Kidney (tissue), 14 donors: ENCODE results near the gene MYO10. TPM values are rescaled to one million over a fixed set of nuclear protein-coding genes. Genes with fewer than 3 reads are reported as not detected.

ENCODE experiments used
- DNase-seq, 5 donors: peaks; one replicate each; pipeline ENCODE4 v3.0.0-alpha.2; 2013 to 2020
- FAIRE-seq: peaks from 2 replicates; lab custom pipeline; 2012; peaks lifted over from hg19 to GRCh38; lab: Jason Lieb, UNC
- H3K27ac ChIP-seq, 2 donors: one replicate each; pipeline ENCODE4 v1.7.0; 2013; ENCODE audit warnings: low read depth in 2 of 2, low read length in 2 of 2, inconsistent platforms in 1 of 2
- H3K27me3 ChIP-seq: one replicate; pipeline ENCODE4 v1.7.1; 2013; ENCODE audit warnings: low read length, inconsistent platforms; ENCODE audit not compliant: control insufficient read depth, insufficient read depth
- H3K36me3 ChIP-seq, 3 donors: one replicate each; pipeline versions ENCODE4 v1.7.0 to v1.7.1; 2013; ENCODE audit warnings: low read length in 3 of 3, control low read depth in 1 of 3, inconsistent platforms in 1 of 3; ENCODE audit not compliant: insufficient read depth in 3 of 3, control insufficient read depth in 2 of 3
- H3K4me1 ChIP-seq, 3 donors: one replicate each; pipeline versions ENCODE4 v1.7.0 to v1.7.1; 2013; ENCODE audit warnings: low read length in 3 of 3, inconsistent platforms in 1 of 3, low read depth in 1 of 3; ENCODE audit not compliant: control insufficient read depth in 2 of 3, insufficient read depth in 2 of 3
- H3K4me3 ChIP-seq, 3 donors: one replicate each; pipeline versions ENCODE4 v1.7.0 to v1.8.1; 2013; ENCODE audit warnings: low read length in 3 of 3, control low read depth in 1 of 3, inconsistent platforms in 1 of 3
- H3K9ac ChIP-seq, 3 donors: one replicate each; pipeline versions ENCODE4 v1.7.0 to v1.7.1; 2013; ENCODE audit warnings: low read length in 3 of 3, control low read depth in 1 of 3, inconsistent platforms in 1 of 3
- H3K9me3 ChIP-seq, 3 donors: one replicate each; pipeline versions ENCODE4 v1.7.0 to v1.7.1; 2013; ENCODE audit warnings: low read length in 3 of 3, control low read depth in 1 of 3, inconsistent platforms in 1 of 3; ENCODE audit not compliant: control insufficient read depth in 2 of 3, insufficient read depth in 1 of 3
- CTCF ChIP-seq: IDR thresholded peaks from 3 replicates; pipeline ENCODE4 v1.5.1; 2012; ENCODE audit warnings: mild to moderate bottlenecking, moderate library complexity, borderline replicate concordance; ENCODE audit not compliant: insufficient read depth; ENCODE audit errors: extremely low read depth
- intact Hi-C: fragments of 100-400 bp; cut with DNase I; formaldehyde crosslinking; loops from one replicate; pipeline ENCODE4 v1.11.1; 2022
- polyA plus RNA-seq: library from polyadenylated mRNA; stranded (reverse); fragments of 350-450 nt; fragmentation: Illumina TruSeq; extraction: RNeasy Lipid Tissue Mini Kit (QIAGEN cat#74804); gene quantifications from one replicate; pipeline ENCODE4 v1.2.3, GENCODE V29; 2014; ENCODE audit warnings: low read depth, low replicate concordance; ENCODE audit not compliant: insufficient read depth
- total RNA-seq: library from RNA; stranded (reverse); fragmentation: NEBNext Ultra II Directional; extraction: Animal tissue kit (Norgen Biotek cat#: 25700); gene quantifications from one replicate; pipeline ENCODE4 v1.2.1, GENCODE V29; 2021
- donor health status: control.
- donor health status: control.
- donor health status: control.
- donor health status: control.
- donor health status: control.
- donor health status: DM: yes; HTN: yes; CAD: no.
- donor health status: Normal renal cell carcinoma (clear cell type).

The MYO10 gene
- total and polyA plus RNA-seq, 2 donors from 2014 or later, result 7.6 to 52.4 TPM

GRCh38 chr5:16886366-16886736 lies 49.7 kb downstream of the MYO10 start:
- DNase-seq, result no peak
- no peaks in the 10 kb centered on the region for H3K27me3 ChIP-seq
- no peak overlapping the region for H3K4me3 ChIP-seq
- intact Hi-C loops, result no loop called here
- peaks cover 6 to 9% (median 7%) of the 10 kb centered on the region in 3 donors for H3K4me1 ChIP-seq
- peak overlapping the region; percentile 6 to 32 for H3K27ac ChIP-seq
- no peak overlapping the region for H3K9ac ChIP-seq
- H3K36me3 ChIP-seq, result no peaks in the 10 kb centered on the region
- FAIRE-seq, result no peak
- no peaks in the 10 kb centered on the region for H3K9me3 ChIP-seq
- no peak for TF ChIP-seq CTCF

- Histone ChIP-seq H3K4me3 (no peak overlapping the region), H3K9me3 (no peaks in the 10 kb centered on the region), H3K4me1 (peaks cover 6 to 13% (median 9%) of the 10 kb centered on the region in 3 donors), H3K27ac (peak overlapping the region in 1 of 2 donors; percentile 6), H3K36me3 (no peaks in the 10 kb centered on the region), H3K9ac (no peak overlapping the region), H3K27me3 (no peaks in the 10 kb centered on the region)
- no peak for FAIRE-seq
- intact Hi-C loops, result no loop called here
- DNase-seq, result no peak
- no peak for TF ChIP-seq CTCF
These were observed 50.3 kb downstream of the MYO10 start for GRCh38 chr5:16885635-16886365.

GRCh38 chr5:16884595-16884994 lies 51.5 kb downstream of the MYO10 start:
- H3K9me3 ChIP-seq, result no peaks in the 10 kb centered on the region
- DNase-seq (no peak), FAIRE-seq (no peak)
- H3K27ac ChIP-seq, result no peak overlapping the region
- peaks cover 4 to 13% (median 7%) of the 10 kb centered on the region in 3 donors for H3K4me1 ChIP-seq
- no peak overlapping the region for H3K9ac ChIP-seq
- no peaks in the 10 kb centered on the region for H3K27me3 ChIP-seq
- H3K36me3 ChIP-seq, result no peaks in the 10 kb centered on the region
- intact Hi-C loops, result no loop called here
- H3K4me3 ChIP-seq, result no peak overlapping the region
- no peak for TF ChIP-seq CTCF
